GM12875 (cell line): ENCODE results near the gene OSCAR.
"Not testable (repeated sequence)": the region's sequence is repeated elsewhere in the genome, so short reads cannot be mapped to it uniquely, and the experiment has no call there.

ENCODE experiments used
- H3K4me3 ChIP-seq: one replicate; pipeline ENCODE4 v1.5.1; 2011; ENCODE audit warnings: low read depth, low read length, control low read depth
- CTCF ChIP-seq: IDR thresholded peaks from 2 replicates; pipeline ENCODE4 v1.5.1; 2011; ENCODE audit warnings: low read depth, mild to moderate bottlenecking, control low read depth, inconsistent platforms, low read length, moderate library complexity, borderline replicate concordance; ENCODE audit not compliant: insufficient read depth

The OSCAR gene

GRCh38 chr19:54099190-54099902 lies 1.3 kb downstream of the OSCAR start:
- no peak for TF ChIP-seq CTCF
- no peak overlapping the region for H3K4me3 ChIP-seq

- H3K4me3 ChIP-seq, result no peak overlapping the region
- no peak for TF ChIP-seq CTCF
Measured at GRCh38 chr19:54096617-54097106, 3.9 kb downstream of the OSCAR start.

- H3K4me3 ChIP-seq, result not testable (repeated sequence)
Measured at GRCh38 chr19:54095859-54096616, 4.6 kb downstream of the OSCAR start.

GRCh38 chr19:54095136-54095858 lies 5.3 kb downstream of the OSCAR start:
- H3K4me3 ChIP-seq, result no peak overlapping the region

GRCh38 chr19:54094426-54095000 lies 6.1 kb downstream of the OSCAR start:
- no peak overlapping the region for H3K4me3 ChIP-seq
- TF ChIP-seq CTCF, result no peak

More at GRCh38 chr19:54095136-54095858, 5.3 kb downstream of the OSCAR start:
- no peak for TF ChIP-seq CTCF

GRCh38 chr19:54084410-54084809 lies 16.2 kb downstream of the OSCAR start:
- TF ChIP-seq CTCF, result no peak
- H3K4me3 ChIP-seq, result no peak overlapping the region

GRCh38 chr19:54081032-54081431 lies 19.6 kb downstream of the OSCAR start, which contains the start of gene TARM1:
TARM1 (minus strand) TSS chr19:54081365; CDS start chr19:54081340, 25 bp downstream.
- no peak for TF ChIP-seq CTCF
- no peak within 1 kb of the TSS for H3K4me3 ChIP-seq
